HG03521 (cell line): ENCODE data around the gene SESN2.

Experiments
- ATAC-seq: cut with Tn5 transposase; IDR thresholded peaks from one replicate; pipeline ENCODE4 v1.9.1; 2021; ENCODE audit warnings: mild to moderate bottlenecking, moderate library complexity; ENCODE audit not compliant: unreplicated experiment

SESN2 gene

DNA sequence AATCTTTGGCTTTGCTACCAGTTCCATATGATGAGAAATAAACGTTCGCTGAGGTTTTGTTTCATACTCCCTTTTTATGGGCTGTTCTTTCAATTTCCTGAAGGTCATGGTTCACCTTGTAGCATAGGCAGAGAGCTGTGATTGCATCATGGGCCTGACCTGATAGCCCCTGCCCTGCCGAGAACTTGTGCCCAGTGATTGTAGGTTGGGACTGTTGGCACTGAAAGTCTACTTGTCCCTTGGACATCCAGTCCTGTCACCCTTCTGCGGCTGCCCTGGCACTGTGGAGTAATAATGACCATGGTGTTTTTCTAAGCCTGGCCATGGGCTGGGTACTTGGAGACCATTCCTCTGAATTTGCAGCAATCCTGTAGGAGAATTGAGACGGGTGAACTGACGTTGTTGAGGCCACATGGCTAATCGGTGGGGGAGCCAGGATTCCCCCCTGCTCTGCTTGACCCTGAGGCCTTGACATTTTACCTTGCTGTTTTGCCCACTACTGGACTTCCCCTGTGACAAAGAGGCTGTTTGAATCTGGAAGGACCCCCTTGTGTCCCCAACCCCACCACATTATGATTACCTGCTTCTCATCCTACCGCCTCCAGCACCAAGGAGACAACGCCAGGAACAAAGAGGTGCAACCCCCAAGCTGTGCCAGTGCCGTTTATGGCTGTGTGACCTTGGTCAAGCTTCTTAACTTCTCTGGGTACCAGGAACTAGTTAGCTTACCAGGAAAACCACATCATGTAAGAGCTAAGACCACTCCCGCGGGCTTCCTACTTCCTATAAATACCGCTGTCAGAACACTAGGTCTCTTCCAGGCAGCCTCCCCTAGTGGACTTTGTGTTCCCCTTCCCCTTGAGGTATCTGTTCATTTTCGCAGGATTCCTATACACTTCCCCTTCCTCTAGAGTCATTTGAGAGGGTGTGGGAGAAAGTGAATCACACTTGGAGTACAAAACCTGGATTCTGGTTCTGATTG is 23.4 kb downstream of the SESN2 start:
- no peak for ATAC-seq

DNA sequence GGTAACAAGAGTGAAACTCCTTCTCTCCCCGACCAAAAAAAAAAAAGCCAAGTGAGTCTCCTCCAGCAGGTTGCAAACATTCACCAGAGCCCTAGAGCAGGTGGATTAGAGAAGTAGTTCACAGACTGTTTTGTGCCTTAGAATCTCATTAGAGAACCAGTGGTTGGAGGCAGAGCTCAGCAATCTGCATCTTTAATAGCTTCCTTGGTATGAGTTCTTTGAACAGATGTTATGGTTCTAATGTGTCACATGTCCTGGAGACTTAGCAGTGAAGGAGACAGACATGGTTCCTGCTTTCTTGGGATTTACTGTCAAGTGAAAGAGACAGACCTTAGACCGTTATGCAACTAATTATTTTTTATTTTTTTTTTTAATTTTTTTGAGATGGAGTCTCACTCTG is 26.8 kb downstream of the SESN2 start:
- no peak for ATAC-seq

DNA sequence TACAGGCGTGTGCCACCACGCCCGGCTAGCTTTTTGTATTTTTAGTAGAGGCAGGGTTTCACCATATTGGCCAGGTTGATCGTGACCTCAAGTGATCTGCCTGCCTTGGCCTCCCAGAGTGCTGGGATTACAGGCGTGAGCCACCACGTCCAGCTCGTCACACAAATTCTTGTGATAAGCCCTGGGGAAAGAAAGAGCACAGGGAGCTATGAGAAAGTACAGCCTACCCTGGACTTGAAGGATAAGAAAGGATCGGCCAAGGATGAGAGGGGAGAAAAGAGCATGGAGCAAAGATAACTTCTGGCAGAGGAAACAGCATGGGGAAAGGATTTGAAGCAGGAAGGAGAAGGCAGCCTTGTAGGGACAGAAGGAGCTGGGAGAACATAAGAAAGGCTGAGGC is 29.2 kb downstream of the SESN2 start:
- no peak for ATAC-seq

DNA sequence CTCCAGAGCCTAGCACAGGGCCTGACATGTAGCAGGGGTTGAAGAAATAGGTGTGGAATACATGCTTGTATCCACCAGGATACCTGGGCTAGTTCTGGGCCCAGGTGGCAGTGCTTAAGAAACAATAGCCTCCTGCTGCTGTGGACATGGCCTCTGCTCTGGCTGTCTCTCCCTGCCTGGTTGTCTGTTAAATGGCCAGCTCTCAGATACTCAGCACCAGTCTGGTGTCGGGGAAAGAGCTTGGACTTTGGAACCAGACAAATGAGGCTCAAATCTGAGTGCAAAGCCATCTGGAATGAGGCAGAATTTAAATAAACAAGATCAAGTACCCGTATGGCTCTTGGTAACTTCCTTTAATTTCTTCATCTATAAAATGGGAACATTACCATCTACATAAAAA is 31.5 kb downstream of the SESN2 start:
- ATAC-seq = no peak

DNA sequence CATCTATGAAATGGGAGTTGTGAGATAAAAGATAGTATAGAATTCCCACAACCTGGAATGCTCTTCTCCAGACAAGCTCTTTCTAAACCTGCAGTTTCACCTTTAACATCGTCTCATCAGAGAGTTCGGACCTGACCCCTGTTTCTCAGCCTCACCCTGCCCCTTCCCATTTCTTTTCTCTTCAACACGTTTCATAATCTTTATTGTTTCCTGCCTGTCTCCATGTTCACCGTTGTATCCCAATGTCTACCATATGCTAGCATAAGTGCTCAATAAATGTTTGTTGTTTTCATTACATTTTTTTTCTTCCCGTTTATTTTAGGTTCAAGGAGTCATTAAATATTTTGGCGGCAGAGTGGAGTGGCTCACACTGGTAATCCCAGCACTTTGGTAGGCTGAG is 32.4 kb downstream of the SESN2 start:
- ATAC-seq = no peak

DNA sequence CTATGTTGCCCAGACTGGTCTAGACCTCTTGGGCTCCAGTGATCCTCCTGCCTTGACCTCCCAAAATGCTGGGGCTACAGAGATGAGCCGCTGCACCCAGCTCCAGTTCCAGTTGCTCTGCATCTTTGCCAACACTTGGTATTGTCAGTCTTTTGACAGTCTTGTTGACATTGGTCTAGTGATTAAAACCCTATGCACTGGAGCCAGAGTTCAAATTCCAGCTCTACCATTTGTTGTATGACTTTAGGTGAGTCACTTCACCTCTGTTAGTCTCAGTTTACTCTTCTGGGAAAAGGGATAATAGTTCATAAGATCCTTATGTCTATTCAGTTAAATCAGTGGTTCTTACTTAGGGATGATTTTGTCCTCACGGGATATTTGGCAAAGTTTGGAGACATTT is 36.6 kb downstream of the SESN2 start:
- no peak for ATAC-seq

DNA sequence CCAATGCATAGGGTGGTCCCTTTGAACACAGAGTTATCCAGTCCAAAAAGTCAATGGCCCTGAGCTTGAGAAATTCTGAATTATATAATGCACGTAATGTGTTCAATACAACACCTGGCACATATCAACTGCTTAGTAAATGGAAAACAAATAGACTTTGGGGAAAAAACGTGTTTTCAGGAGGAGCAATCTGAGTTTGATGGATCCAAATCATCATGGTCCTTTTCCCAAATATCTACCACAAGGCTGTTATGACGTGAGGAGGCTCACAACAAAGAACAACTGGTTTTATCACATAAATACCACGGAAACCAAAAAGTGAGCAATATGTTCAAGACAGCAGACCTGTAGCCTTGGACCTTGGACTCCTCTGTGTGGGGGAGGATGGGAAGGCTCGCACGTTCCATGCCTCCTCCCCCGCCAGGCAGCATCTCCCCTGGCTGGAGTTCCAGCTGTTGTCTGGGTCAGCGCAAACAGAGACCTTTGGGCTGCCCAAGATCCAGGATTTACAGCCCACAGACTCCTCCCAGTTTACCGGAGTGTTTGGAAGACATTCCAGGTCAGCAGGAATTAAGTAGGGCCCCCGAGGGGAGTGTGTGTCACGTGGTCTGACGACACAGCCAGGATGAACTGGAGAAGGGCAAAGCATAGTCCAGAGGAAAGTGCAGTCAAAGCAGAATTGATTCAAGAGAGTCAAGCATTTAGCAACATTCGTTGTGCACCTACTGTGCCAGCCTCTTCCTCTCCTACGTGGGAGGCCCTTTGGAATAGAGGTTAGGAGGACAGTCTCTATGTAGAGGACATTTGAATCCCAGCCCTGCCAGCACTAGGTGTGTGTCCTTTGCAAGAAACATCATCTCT is 37.3 kb downstream of the SESN2 start:
- ATAC-seq = no peak

DNA sequence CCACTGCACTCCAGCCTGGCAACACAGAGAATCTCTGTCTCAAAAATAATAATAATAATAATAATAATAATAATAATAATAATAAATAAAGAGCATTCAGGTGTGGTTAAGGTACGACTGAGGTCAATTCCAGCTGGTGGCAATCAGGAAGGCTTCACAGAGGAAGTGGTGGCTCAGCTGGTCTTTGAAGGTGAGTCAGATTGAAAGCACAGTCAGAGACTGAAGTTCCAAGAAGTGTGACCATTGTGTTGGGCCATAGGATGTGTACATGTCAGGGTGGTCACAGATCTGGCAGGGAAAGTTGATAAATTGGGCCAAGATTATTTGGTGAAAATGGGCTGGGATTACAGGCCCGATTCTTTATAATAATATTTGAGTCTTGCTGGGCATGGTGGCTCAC is 38.5 kb downstream of the SESN2 start:
- no peak for ATAC-seq

DNA sequence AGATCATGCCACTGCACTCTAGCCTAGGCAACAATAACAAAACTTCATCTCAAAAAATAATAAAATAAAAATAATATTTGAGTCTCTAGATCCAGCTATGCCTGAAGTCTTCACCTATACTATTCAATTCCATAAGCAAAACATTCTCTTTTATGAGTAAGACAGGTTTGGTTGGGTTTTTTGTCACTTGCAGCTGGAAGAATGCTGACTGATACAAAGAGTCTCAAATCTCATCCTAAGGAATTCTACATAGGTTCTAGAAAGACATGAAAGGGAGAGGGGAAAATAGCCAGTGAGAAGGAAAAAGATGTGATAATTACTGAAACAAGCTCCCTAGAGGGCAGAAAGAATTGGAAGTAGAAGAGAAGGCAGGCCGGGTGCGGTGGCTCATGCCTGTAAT is 39.1 kb downstream of the SESN2 start:
- ATAC-seq = no peak

DNA sequence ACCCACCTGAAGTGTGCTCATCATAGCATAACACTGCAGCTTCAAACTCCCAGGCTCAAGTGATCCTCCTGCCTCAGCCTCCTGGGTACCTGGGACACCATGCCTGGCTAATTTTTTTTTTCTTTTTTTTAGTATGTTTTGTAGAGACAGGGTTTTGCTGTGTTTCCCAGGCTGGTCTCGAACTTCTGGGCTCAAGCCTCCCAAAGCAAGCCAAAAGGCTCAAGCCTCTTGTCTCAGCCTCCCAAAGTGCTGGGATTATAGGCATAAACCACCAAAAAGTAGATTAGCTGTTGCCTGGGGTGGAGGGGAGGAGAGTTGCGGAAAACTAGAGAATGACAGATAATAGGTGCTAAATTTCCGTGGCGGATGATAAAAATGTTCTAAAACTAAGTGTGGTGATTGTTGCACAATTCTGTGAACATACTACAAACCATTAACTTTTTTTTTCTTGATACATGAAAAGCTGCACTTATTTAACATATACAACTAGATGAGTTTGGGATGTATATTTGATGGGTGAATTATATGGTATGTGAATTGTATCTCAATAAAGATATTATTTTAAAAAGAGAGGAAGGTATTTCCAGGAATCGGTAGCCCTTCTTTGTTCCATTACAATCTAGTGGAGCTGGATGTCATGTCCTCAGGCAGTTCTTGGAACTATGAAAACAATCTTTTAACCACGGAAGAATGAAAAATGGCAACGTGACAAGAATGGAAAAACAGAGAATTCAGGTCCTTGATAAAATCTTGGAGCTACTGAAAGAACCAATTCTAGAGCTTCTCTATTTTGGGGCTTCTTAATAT is 42.3 kb downstream of the SESN2 start:
- ATAC-seq = no peak

DNA sequence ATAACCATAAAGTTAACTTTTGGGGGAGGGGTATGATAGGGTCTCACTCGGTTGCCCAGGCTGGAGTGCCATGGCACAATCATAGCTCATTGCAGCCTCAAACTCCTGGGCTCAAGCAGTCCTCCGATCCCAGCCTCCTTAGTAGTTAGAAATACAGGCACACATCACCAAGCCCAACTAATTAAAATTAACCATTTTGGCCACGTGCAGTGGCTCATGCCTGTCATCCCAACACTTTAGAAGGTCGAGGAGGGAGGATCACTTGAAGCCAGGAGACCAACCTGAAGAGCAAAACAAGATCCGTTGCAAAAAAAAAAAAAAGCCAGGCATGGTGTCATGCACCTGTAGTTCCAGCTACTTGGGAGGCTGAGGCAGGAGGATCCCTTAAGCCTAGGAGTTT is 42.9 kb downstream of the SESN2 start:
- no peak for ATAC-seq

DNA sequence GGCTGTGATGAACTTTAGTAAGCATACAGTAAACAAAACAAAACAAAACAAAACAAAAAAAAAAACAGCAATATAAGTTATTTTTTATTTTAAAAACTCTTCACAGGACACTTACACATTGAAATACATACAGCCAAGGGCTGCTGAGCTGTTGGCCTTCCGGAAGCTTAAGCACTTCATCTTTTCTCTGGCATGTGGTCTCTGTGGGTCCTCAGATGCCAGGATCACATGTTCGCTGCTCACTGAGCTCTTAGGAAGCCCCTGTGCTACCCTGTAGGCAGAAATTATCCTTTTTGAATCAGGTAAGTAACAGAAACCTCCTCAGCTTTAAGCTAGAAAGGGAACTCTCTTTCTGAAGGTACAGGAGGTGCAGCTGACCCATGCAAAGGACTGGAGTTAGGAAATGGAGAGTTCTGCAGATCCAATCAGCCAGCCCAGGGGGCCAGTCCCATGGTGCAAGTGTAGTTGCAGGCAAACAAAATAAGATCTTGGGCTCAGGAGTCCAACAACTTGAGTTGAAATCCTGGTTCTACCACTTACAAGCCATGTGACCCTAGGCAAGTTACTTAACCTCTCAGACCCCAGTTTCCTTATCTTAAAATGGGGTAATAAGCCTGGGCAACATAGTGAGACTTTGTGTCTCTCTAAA is 47.1 kb downstream of the SESN2 start:
- no peak for ATAC-seq

DNA sequence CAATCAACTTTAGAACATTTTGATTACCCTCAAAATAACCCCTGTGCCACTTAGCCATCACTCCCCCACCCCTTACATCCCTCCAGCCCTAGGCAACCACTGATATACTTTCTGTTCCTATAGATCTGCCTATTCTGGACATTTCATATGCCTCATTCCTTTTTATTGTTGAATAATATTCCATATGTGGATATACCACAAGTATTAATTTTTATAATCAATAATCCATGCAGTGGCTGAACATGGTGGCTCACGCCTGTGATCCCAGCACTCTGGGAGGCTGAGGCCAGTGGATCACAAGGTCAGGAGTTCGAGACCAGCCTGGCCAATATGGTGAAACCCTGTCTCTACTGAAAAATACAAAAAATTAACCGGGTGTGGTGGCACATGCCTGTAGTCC is 49.4 kb downstream of the SESN2 start:
- ATAC-seq = no peak

DNA sequence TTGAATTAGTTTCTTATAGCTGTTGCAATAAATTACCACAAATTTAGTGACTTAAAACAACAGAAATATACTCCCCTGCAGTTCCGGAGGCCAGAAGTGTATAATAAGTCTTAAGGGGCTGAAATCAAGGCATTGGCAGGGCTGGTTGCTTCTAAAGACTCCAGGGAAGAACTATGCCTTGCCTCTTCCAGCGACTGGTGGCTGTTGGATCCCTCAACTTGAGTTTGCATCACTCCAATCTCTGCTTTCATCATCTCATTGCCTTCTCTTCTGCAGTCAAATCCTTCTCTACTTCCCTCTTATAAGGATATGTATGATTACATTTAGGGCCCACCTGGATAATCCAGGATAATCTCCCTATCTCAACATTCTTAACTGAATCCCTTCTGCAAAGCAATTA is 50.4 kb downstream of the SESN2 start:
- ATAC-seq = no peak

DNA sequence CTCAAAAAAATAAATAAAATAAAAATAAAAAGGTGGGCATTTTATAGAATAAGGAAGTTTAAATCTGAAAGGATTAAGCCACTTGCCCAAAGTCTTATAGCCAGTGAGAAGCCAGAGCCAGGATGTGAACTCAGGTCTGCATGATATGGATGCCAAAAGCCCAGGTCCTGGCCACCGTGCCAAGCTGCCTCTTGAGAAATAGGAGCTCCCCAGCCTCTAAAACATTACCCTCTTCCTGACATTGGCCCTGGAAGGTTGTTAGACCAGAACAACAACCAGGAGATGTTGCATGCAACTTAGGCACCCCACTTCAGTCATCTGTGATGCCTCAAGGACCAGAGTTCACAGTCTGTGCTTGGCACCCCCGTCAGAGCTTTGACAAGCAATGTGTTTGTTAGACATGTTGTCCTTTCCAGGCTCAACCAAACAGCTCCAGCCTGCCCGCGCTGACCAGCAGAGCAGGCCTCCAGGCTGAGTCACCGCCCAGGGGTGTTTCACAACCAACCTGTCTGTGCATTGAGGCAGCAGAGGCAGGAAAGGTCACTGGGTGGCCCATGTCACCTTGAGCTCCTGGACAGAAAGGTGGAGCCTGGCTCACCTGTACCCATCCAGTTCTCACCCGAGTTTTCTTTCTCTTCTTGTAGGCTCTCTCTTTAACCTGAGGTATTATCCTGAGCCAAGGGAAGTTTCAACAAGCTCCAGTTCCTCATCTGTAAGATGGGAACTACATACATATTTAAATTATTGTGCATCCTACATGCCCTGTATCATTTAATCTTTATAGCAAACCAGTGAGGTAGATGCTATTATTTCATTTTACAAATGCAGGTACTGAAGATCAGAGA is 54.6 kb downstream of the SESN2 start:
- no peak for ATAC-seq

DNA sequence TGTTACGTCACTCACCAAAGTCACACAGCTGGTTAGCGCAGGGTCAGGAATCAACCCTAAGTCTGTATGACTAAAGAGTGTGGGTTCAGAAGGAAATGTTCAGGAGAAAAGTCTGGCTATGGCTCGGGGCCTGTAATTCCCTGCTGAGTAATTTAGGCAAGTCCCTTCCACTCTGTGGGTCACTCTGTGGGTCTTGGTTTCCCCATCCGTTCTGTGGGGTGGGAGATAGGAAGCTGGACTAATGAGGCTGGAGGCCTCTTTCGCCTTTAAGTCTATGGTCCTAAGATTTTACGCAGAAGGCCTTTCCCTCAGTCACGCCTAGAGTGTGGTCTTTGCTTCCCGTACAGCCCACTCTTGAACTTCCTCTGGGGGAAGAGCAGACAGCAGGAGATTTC is 55.2 kb downstream of the SESN2 start:
- no peak for ATAC-seq

DNA sequence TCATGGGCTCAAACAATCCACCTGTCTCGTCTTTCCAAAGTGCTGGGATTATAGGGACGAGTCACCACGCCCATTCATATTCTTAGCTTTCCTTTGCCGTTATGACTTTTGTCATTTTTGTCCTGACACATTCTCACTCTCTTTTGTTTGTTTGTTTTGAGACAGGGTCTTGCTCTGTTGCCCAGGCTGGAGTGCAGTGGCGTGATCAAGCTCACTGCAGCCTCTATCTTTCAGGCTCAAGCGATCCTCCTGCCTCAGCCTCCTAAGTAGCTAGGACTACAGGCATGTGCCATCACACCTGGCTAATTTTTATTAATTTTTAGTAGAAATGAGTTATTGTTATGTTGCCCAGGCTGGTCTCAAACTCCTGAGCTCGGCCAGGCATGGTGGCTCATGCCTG is 57.7 kb downstream of the SESN2 start:
- no peak for ATAC-seq

DNA sequence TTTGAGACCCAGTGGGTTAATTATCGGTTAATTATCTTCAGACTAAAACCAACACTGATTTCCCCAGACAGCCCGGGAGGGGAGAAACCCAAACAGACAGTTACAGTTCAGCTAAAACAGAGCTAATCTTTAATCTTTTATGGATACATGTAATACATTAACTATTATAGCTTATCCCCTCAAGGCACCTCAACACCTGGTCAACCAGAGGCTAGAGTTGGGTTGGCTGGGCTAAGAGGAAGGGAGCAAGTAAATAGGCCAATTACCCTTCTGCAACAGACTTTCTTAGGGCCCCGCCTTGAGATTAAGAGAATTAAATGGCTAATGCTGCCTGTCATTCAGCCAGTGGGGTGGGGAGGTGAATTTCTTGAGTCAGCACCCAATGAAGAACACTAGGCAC is 62.9 kb downstream of the SESN2 start:
- ATAC-seq = no peak

DNA sequence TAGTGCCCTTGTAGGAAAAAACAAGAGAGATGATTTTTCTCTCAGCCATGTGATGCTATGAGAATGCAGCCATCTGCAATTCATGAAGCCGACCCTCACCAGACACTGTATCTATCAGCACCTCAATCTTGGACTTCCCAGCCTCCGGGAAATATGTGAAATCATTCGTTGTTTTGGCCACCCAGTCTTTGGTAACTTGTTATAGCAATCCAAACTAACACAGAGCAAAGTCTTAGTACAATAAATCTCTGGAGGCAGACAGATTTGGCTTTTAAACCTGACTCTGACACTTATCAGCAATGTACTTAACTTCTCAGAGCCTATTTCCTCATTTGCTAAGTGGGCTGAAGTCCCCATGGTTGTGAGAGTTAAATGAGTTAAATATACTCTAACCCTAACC is 64.4 kb downstream of the SESN2 start:
- no peak for ATAC-seq

DNA sequence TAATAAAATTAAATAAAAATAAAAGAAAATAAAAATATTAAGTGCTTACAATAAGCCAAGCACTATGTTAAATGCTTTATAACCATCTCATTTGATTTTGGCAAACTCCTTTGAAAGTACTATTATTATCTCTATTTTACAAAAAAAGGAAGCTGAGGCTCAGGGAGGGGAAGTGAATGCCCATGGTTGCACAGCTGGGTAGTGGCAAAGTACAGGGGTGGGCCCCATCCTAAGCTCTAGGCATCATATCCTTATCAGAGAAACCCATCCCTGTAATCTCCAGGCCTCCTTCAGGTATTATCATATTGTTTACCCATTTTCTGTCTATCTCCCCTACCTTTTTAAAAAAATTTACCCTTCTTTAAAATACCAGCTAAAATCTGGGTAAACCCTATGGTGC is 67.2 kb downstream of the SESN2 start:
- ATAC-seq = no peak
